Activated naive CD4-positive, alpha-beta T cell treated with anti-CD3 and anti-CD28 coated beads for 36 hours (primary cell): Measurements from ENCODE around the gene CDKN2D. TPM values are rescaled to one million over a fixed set of nuclear protein-coding genes. Genes with fewer than 3 reads are reported as not detected.
"Not testable (repeated sequence)": the region's sequence is repeated elsewhere in the genome, so short reads cannot be mapped to it uniquely, and the experiment has no call there.

Experiments used
- CTCF ChIA-PET: fragments of 350-600 bp; sonication (Branson Sonifier 250); formaldehyde crosslinking; loops from one replicate; lab custom pipeline; 2021; ENCODE audit warnings: antibody characterized with exemption; lab: Charles Lee
- DNase-seq: peaks from one replicate; pipeline ENCODE4 v3.0.0-alpha.2; 2020
- H3K27ac Mint-ChIP-seq: one replicate; pipeline ENCODE4 v1.8.0; 2021; ENCODE audit warnings: mild to moderate bottlenecking, mixed read lengths
- H3K27me3 Mint-ChIP-seq: one replicate; pipeline ENCODE4 v1.8.0; 2021; ENCODE audit warnings: low read depth, mixed read lengths
- H3K36me3 Mint-ChIP-seq: one replicate; pipeline ENCODE4 v1.8.0; 2021; ENCODE audit warnings: low read depth, mixed read lengths
- H3K4me1 Mint-ChIP-seq: one replicate; pipeline ENCODE4 v1.8.0; 2021; ENCODE audit warnings: low read depth, mixed read lengths
- H3K4me3 Mint-ChIP-seq: one replicate; pipeline ENCODE4 v1.8.0; 2021; ENCODE audit warnings: mild to moderate bottlenecking, moderate library complexity, mixed read lengths
- H3K9me3 Mint-ChIP-seq: one replicate; pipeline ENCODE4 v1.8.0; 2021; ENCODE audit warnings: mixed read lengths
- intact Hi-C: fragments of 100-400 bp; cut with micrococcal nuclease; formaldehyde crosslinking; loops from one replicate; pipeline ENCODE4 v1.15.1; 2023
- total RNA-seq, 2 experiments: library from RNA; stranded (reverse); gene quantifications; one replicate each; pipeline ENCODE4 v1.2.3, GENCODE V29; 2021

Gene CDKN2D
- total RNA-seq, 2 experiments from 2014 or later, result 69.2 to 75.2 TPM

- peaks cover 2% of the 10 kb centered on the region for H3K9me3 Mint-ChIP-seq
- peaks cover 3% of the 10 kb centered on the region for H3K27me3 Mint-ChIP-seq
- H3K4me1 Mint-ChIP-seq, result no peaks in the 10 kb centered on the region
- H3K27ac Mint-ChIP-seq, result no peak overlapping the region
- intact Hi-C loops, result no loop called here
- CTCF ChIA-PET, result interaction anchor here (0.7 to 0.9 kb wide), 2 partner anchors 10 to 233 kb away, joined by 3 read pairs; no protein-coding TSS in a partner anchor
- H3K36me3 Mint-ChIP-seq, result no peaks in the 10 kb centered on the region
- no peak for DNase-seq
- H3K4me3 Mint-ChIP-seq, result no peak overlapping the region
Observed at GRCh38 chr19:10532457-10532856, 36.3 kb downstream of the CDKN2D start.

DNA sequence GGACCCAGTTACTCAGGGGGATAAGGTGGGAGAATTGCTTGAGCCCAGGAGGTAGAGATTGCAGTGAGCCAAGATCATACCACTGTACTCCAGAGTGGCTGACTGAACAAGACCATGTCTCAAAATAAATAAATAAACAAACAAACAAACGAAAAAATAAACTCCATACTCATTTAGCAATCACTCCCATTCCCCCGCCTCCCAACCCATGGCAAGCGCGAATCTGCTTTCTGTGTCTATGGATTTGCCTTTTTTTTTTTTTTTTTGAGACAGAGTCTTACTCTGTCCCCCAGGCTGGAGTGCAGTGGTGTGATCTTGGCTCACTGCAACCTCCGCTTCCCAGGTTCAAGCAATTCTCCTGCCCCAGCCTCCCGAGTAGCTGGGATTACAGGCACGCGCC is 41.9 kb downstream of the CDKN2D start:
- CTCF ChIA-PET, result interaction anchor here (0.6 kb wide), 1 partner anchor 11 kb away, joined by 3 read pairs; no protein-coding TSS in a partner anchor
- intact Hi-C loops, H3K4me1 Mint-ChIP-seq, H3K27me3 Mint-ChIP-seq, H3K36me3 Mint-ChIP-seq, H3K27ac Mint-ChIP-seq, H3K9me3 Mint-ChIP-seq, DNase-seq, H3K4me3 Mint-ChIP-seq: not testable (repeated sequence)

DNA sequence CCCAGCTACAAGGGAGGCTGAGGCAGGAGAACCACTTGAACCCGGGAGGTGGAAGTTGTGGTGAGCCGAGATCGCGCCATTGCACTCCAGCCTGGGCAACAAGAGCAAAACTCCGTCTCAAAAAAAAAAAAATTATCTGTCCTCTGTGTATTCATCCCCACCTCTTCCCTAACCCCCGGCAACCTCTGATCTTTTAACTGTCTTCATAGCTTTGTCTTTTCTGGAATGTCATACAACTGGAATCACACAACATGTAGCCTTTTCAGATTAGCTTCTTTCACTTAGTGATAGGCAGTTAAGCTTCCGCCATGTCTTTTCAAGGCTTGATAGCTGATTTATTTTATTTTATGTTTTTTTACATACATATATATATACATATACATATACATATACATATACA is 43.1 kb downstream of the CDKN2D start:
- H3K36me3 Mint-ChIP-seq, result no peaks in the 10 kb centered on the region
- H3K27me3 Mint-ChIP-seq, result no peaks in the 10 kb centered on the region
- H3K4me1 Mint-ChIP-seq, result no peaks in the 10 kb centered on the region
- intact Hi-C loops, result no loop called here
- DNase-seq, result no peak
- no peaks in the 10 kb centered on the region for H3K9me3 Mint-ChIP-seq
- CTCF ChIA-PET, result interaction anchor here (0.5 to 0.7 kb wide), 2 partner anchors 16 to 17 kb away, joined by 3 to 4 read pairs; no protein-coding TSS in a partner anchor
- H3K4me3 Mint-ChIP-seq, result no peak overlapping the region
- H3K27ac Mint-ChIP-seq, result no peak overlapping the region

GRCh38 chr19:10523135-10523636 is 45.6 kb downstream of the CDKN2D start:
- no peak for DNase-seq
- peaks cover 14% of the 10 kb centered on the region for H3K4me1 Mint-ChIP-seq
- intact Hi-C loops, result no loop called here
- H3K9me3 Mint-ChIP-seq, result no peaks in the 10 kb centered on the region
- no peak overlapping the region for H3K4me3 Mint-ChIP-seq
- CTCF ChIA-PET, result interaction anchor here (0.6 to 1.1 kb wide), 3 partner anchors 50 to 341 kb away, joined by 3 to 4 read pairs (median 3); no protein-coding TSS in a partner anchor
- H3K27me3 Mint-ChIP-seq, result peaks cover 19% of the 10 kb centered on the region
- no peak overlapping the region for H3K27ac Mint-ChIP-seq
- no peaks in the 10 kb centered on the region for H3K36me3 Mint-ChIP-seq

- H3K36me3 Mint-ChIP-seq, result no peaks in the 10 kb centered on the region
- no peaks in the 10 kb centered on the region for H3K9me3 Mint-ChIP-seq
- CTCF ChIA-PET, result interaction anchor here (1.6 kb wide), 1 partner anchor 52 kb away, joined by 3 read pairs; no protein-coding TSS in a partner anchor
- no peak for DNase-seq
- H3K4me3 Mint-ChIP-seq, result no peak overlapping the region
- intact Hi-C loops, result no loop called here
- H3K27ac Mint-ChIP-seq, result no peak overlapping the region
- H3K4me1 Mint-ChIP-seq, result peaks cover 21% of the 10 kb centered on the region
- H3K27me3 Mint-ChIP-seq, result peaks cover 26% of the 10 kb centered on the region
Observed at GRCh38 chr19:10521461-10522171, 47.2 kb downstream of the CDKN2D start.

DNA sequence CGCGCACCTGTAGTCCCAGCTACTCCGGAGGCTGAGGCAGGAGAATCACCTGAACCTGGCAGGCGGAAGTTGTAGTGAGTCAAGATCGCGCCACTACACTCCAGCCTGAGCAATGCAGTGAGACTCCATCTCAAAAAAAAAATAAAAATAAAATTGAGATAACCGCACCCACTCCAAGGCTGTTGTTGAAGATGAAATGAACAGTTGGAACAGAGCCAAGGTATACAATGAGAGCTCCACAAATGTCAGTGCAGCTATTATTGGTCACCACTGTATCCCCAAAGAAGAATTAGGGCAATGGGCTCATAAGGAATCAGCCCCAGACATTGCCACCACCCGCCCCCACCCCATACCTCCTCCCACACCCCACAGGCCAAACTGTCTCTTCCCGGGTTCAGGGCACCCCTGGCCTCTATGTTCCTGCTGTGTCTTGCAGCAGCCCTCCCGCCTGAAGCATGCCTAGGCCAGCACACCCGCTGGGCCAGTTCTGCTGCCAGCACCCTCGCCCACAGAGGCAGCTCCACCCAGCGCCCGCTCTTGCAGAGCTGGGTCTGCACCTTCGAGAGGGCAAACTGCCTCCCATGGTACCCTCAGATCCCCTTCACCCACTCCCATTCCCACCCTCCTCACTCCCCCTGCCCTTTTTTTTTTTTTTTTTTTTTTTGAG is 48.0 kb downstream of the CDKN2D start:
- Mint-ChIP-seq H3K27ac (no peak overlapping the region), H3K4me1 (peaks cover 22% of the 10 kb centered on the region), H3K9me3 (no peaks in the 10 kb centered on the region), H3K36me3 (no peaks in the 10 kb centered on the region), H3K27me3 (peaks cover 33% of the 10 kb centered on the region), H3K4me3 (no peak overlapping the region)
- DNase-seq, result no peak
- CTCF ChIA-PET, result interaction anchor here (0.8 to 1.6 kb wide), 2 partner anchors 32 to 53 kb away, joined by 3 to 5 read pairs; no protein-coding TSS in a partner anchor
- intact Hi-C loops, result no loop called here

- peaks cover 22% of the 10 kb centered on the region for H3K4me1 Mint-ChIP-seq
- CTCF ChIA-PET, result interaction anchor here (3.6 kb wide), 1 partner anchor 11 kb away, joined by 16 read pairs; no protein-coding TSS in a partner anchor
- no peak overlapping the region for H3K4me3 Mint-ChIP-seq
- intact Hi-C loops, result no loop called here
- H3K27me3 Mint-ChIP-seq, result peaks cover 46% of the 10 kb centered on the region
- no peak overlapping the region for H3K27ac Mint-ChIP-seq
- no peaks in the 10 kb centered on the region for H3K9me3 Mint-ChIP-seq
- no peak for DNase-seq
- no peaks in the 10 kb centered on the region for H3K36me3 Mint-ChIP-seq
Observed at GRCh38 chr19:10519421-10519820, 49.4 kb downstream of the CDKN2D start.

- Mint-ChIP-seq H3K9me3 (no peaks in the 10 kb centered on the region), H3K4me3 (peak overlapping the region; percentile 42), H3K4me1 (peaks cover 24% of the 10 kb centered on the region), H3K27me3 (peaks cover 52% of the 10 kb centered on the region), H3K27ac (no peak overlapping the region), H3K36me3 (no peaks in the 10 kb centered on the region)
- DNase-seq, result no peak
- CTCF ChIA-PET, result interaction anchor here (3.6 kb wide), 1 partner anchor 11 kb away, joined by 16 read pairs; no protein-coding TSS in a partner anchor
- intact Hi-C loops, result no loop called here
Observed at GRCh38 chr19:10518444-10519361, 50.1 kb downstream of the CDKN2D start.

GRCh38 chr19:10517760-10518443 is 50.9 kb downstream of the CDKN2D start:
- Mint-ChIP-seq H3K27me3 (peaks cover 60% of the 10 kb centered on the region), H3K36me3 (no peaks in the 10 kb centered on the region), H3K9me3 (no peaks in the 10 kb centered on the region), H3K4me3 (peak overlapping the region; percentile 42), H3K4me1 (peaks cover 24% of the 10 kb centered on the region), H3K27ac (no peak overlapping the region)
- intact Hi-C loops, result no loop called here
- CTCF ChIA-PET, result interaction anchor here (3.6 kb wide), 1 partner anchor 10 kb away, joined by 16 read pairs; no protein-coding TSS in a partner anchor
- no peak for DNase-seq

DNA sequence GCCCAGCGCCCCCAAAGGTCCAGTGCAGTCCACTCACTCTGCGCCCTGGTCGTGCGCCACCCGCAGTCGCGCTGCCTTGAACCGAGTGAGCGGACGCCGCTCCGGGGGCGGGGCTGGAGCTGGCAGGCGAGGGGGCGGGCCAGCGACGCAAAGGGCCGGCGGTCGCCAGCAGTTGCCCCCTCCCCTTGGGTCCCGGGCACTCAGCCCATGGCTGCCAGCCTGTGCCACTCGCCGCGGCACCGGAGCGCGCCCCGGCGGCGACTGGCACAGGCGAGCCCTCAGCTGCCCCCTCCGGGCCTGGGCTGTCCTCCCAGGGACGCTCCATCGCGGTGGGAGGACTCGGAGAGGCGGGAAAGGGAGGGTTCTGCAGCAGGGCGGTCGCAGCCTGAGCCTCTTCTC is 51.4 kb downstream of the CDKN2D start, which contains the start of gene S1PR5:
Gene S1PR5, minus strand, starts transcription at position 87 of the 399 bp plus-strand sequence. CDS start 2,436 bp downstream, outside the sequence.
- H3K27ac Mint-ChIP-seq, result no peak within 1 kb of the TSS
- intact Hi-C loops, result no loop called here
- no peaks in the 10 kb centered on the region for H3K36me3 Mint-ChIP-seq
- peak within 1 kb of the TSS; percentile 59 for H3K4me3 Mint-ChIP-seq
- peaks cover 24% of the 10 kb centered on the region for H3K4me1 Mint-ChIP-seq
- peaks cover 60% of the 10 kb centered on the region for H3K27me3 Mint-ChIP-seq
- H3K9me3 Mint-ChIP-seq, result no peaks in the 10 kb centered on the region
- CTCF ChIA-PET, result interaction anchor here (3.6 kb wide), 1 partner anchor 9 kb away, joined by 16 read pairs; no protein-coding TSS in a partner anchor
- no peak for DNase-seq

GRCh38 chr19:10516671-10517286 is 52.0 kb downstream of the CDKN2D start:
- intact Hi-C loops, result no loop called here
- H3K4me3 Mint-ChIP-seq, result peak overlapping the region; percentile 59
- peaks cover 60% of the 10 kb centered on the region for H3K27me3 Mint-ChIP-seq
- peaks cover 24% of the 10 kb centered on the region for H3K4me1 Mint-ChIP-seq
- no peak overlapping the region for H3K27ac Mint-ChIP-seq
- no peak for DNase-seq
- CTCF ChIA-PET, result interaction anchor here (0.6 to 3.6 kb wide), 2 partner anchors 9 to 76 kb away, joined by 3 to 16 read pairs; no protein-coding TSS in a partner anchor
- H3K36me3 Mint-ChIP-seq, result no peaks in the 10 kb centered on the region
- H3K9me3 Mint-ChIP-seq, result no peaks in the 10 kb centered on the region
